Tibial nerve (tissue), 4 donors: ENCODE measurements around the gene TFPI2.

ENCODE experiments used
- EP300 ChIP-seq, 2 donors: sonication (generic); formaldehyde crosslinking; IDR thresholded peaks; one replicate each; pipeline ENCODE4 v1.6.1; 2017; ENCODE audit warnings: antibody characterized with exemption in 2 of 2, mild to moderate bottlenecking in 1 of 2
- POLR2A ChIP-seq, 2 donors: fragments of 450-650 bp; IDR thresholded peaks; one replicate each; pipeline ENCODE4 v1.6.1; 2017; ENCODE audit warnings: antibody characterized with exemption in 2 of 2, mild to moderate bottlenecking in 2 of 2, moderate library complexity in 2 of 2
- TF ChIP-seq, protein P1 (sequence below), 5 experiments: fragments of 200-600 bp in 3 of 5; fragments of 450-650 bp in 2 of 5; sonication (generic) in 3 of 5; IDR thresholded peaks; one replicate each; pipeline ENCODE4 v1.5.1; 2016 to 2019; ENCODE audit warnings: antibody characterized with exemption in 5 of 5, mild to moderate bottlenecking in 3 of 5, moderate library complexity in 2 of 5

DNA sequence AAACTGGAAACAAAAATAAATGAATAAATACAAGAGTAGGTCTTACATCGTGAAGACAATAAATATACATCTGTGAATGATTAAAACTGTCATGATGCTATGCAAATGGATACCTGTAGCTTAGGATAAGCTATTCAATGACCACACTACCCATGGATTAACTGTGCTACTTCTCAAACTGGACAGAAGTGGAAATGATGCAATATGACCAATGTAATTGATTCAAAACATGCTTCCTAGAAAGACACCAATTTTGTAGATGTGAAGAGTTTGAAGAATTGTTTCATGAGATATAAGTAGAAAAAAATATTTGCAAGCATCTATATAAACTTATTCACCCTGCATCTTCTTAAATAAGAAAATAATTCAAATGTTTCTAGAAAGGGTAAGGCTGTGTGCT is 36.1 kb downstream of the TFPI2 start:
- TF ChIP-seq, protein P1, sequence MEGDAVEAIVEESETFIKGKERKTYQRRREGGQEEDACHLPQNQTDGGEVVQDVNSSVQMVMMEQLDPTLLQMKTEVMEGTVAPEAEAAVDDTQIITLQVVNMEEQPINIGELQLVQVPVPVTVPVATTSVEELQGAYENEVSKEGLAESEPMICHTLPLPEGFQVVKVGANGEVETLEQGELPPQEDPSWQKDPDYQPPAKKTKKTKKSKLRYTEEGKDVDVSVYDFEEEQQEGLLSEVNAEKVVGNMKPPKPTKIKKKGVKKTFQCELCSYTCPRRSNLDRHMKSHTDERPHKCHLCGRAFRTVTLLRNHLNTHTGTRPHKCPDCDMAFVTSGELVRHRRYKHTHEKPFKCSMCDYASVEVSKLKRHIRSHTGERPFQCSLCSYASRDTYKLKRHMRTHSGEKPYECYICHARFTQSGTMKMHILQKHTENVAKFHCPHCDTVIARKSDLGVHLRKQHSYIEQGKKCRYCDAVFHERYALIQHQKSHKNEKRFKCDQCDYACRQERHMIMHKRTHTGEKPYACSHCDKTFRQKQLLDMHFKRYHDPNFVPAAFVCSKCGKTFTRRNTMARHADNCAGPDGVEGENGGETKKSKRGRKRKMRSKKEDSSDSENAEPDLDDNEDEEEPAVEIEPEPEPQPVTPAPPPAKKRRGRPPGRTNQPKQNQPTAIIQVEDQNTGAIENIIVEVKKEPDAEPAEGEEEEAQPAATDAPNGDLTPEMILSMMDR (IDR thresholded peaks at IDR 0.05), result no peak
- TF ChIP-seq EP300 (IDR thresholded peaks at IDR 0.05) (no peak), POLR2A (IDR thresholded peaks at IDR 0.05) (no peak)
